ENCODE data around the gene GBGT1.
"Not testable (repeated sequence)": the region's sequence is repeated elsewhere in the genome, so short reads cannot be mapped to it uniquely, and the experiment has no call there.

GBGT1 gene

GRCh38 chr9:133170716-133171115, 7.0 kb upstream of the GBGT1 start:
- no CpG with 5 or more reads among the region's 11 CpGs for WGBS (ENCODE audit: extremely low coverage, insufficient coverage, insufficient read length)
- Histone ChIP-seq H3K18ac (ENCODE audit: low read length) (peak overlapping the region; percentile 50), H4K12ac (ENCODE audit: low read depth, low read length) (no peak overlapping the region), H3K79me1 (ENCODE audit: low read length) (peaks cover 9% of the 10 kb centered on the region), H2BK12ac (ENCODE audit: low read length) (peak overlapping the region; percentile 28), H3K14ac (ENCODE audit: low read length) (peak overlapping the region; percentile 27), H3K23ac (ENCODE audit: low read length) (no peak overlapping the region), H3K9ac (ENCODE audit: low read length) (no peak overlapping the region), H3K4me1 (ENCODE audit: control insufficient read depth in 1 of 2, insufficient read depth in 2 of 2, low read length in 2 of 2) (peaks cover 7 to 17% of the 10 kb centered on the region in 2 experiments), H3K9me3 (ENCODE audit: insufficient read depth, low read depth, low read length) (no peaks in the 10 kb centered on the region), H3K4me2 (ENCODE audit: low read length) (no peak overlapping the region), H2BK5ac (ENCODE audit: low read depth, low read length, poor library complexity) (no peak overlapping the region), H4K91ac (ENCODE audit: low read depth, low read length) (peak overlapping the region; percentile 45), H2AK5ac (ENCODE audit: low read length) (peak overlapping the region; percentile 59), H3K4me3 (ENCODE audit: low read depth, low read length) (no peak overlapping the region), H2AFZ (ENCODE audit: insufficient read depth, low read length, poor library complexity) (no peak overlapping the region), H3K4ac (ENCODE audit: low read depth, low read length) (no peak overlapping the region), H3K36me3 (ENCODE audit: control insufficient read depth in 1 of 2, insufficient read depth in 2 of 2, low read length in 2 of 2) (no peaks in the 10 kb centered on the region), H2BK120ac (ENCODE audit: insufficient read depth, low read length, poor library complexity) (peak overlapping the region; percentile 49), H3K27me3 (ENCODE audit: insufficient read depth, low read length) (no peaks in the 10 kb centered on the region), H3K79me2 (ENCODE audit: control insufficient read depth, insufficient read depth, low read length, poor library complexity) (no peaks in the 10 kb centered on the region), H4K8ac (ENCODE audit: low read depth, low read length) (no peak overlapping the region), H3K27ac (ENCODE audit: low read depth, low read length) (no peak overlapping the region)
- no peak for DNase-seq

- no CpG with 5 or more reads among the region's 12 CpGs for WGBS (ENCODE audit: extremely low coverage, insufficient coverage, insufficient read length)
- H3K9ac ChIP-seq (ENCODE audit: low read length); H2AFZ ChIP-seq (ENCODE audit: insufficient read depth, low read length, poor library complexity); H3K4me2 ChIP-seq (ENCODE audit: low read length); H3K9me3 ChIP-seq (ENCODE audit: insufficient read depth, low read depth, low read length); H2AK5ac ChIP-seq (ENCODE audit: low read length); H3K79me1 ChIP-seq (ENCODE audit: low read length); H3K27me3 ChIP-seq (ENCODE audit: insufficient read depth, low read length); H4K12ac ChIP-seq (ENCODE audit: low read depth, low read length); H3K23ac ChIP-seq (ENCODE audit: low read length); DNase-seq; H3K36me3 ChIP-seq (ENCODE audit: control insufficient read depth in 1 of 2, insufficient read depth in 2 of 2, low read length in 2 of 2); H3K18ac ChIP-seq (ENCODE audit: low read length); H3K4me3 ChIP-seq (ENCODE audit: low read depth, low read length); H3K79me2 ChIP-seq (ENCODE audit: control insufficient read depth, insufficient read depth, low read length, poor library complexity): not testable (repeated sequence)
- Histone ChIP-seq H2BK5ac (ENCODE audit: low read depth, low read length, poor library complexity) (peak overlapping the region; percentile 79), H2BK120ac (ENCODE audit: insufficient read depth, low read length, poor library complexity) (peak overlapping the region; percentile 86), H3K14ac (ENCODE audit: low read length) (peak overlapping the region; percentile 32), H3K4ac (ENCODE audit: low read depth, low read length) (peak overlapping the region; percentile 16), H3K4me1 (ENCODE audit: control insufficient read depth in 1 of 2, insufficient read depth in 2 of 2, low read length in 2 of 2) (peaks cover 8 to 19% of the 10 kb centered on the region in 2 experiments), H2BK12ac (ENCODE audit: low read length) (peak overlapping the region; percentile 37), H3K27ac (ENCODE audit: low read depth, low read length) (peak overlapping the region; percentile 65), H4K91ac (ENCODE audit: low read depth, low read length) (peak overlapping the region; percentile 95), H4K8ac (ENCODE audit: low read depth, low read length) (peak overlapping the region; percentile 9)
Observed at GRCh38 chr9:133169687-133170086, 6.0 kb upstream of the GBGT1 start.

DNA sequence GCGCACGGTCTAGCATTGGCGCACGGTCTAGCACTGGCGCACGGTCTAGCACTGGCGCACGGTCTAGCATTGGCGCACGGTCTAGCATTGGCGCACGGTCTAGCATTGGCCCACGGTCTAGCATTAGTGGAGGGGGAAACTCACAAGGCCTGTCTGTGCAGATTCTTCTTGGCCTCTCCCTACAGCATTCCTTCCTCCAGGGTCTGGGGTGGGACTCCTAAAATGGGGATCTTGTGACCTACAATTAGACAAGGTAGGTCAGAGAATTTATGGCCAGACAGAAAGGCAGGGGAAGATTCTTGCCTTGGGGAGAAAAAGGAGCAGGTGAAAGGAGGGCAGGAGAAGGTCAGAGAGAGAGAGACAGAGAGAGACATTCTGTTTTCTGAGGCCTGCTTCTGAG, 5.4 kb upstream of the GBGT1 start:
- H3K79me2 ChIP-seq (ENCODE audit: control insufficient read depth, insufficient read depth, low read length, poor library complexity) = no peaks in the 10 kb centered on the region
- H3K9me3 ChIP-seq (ENCODE audit: insufficient read depth, low read depth, low read length) = no peaks in the 10 kb centered on the region
- H3K4me1 ChIP-seq (ENCODE audit: control insufficient read depth in 1 of 2, insufficient read depth in 2 of 2, low read length in 2 of 2) = peaks cover 13 to 24% of the 10 kb centered on the region in 2 experiments
- H4K91ac ChIP-seq (ENCODE audit: low read depth, low read length) = peak overlapping the region; percentile 47
- peak overlapping the region; percentile 13 for H2BK120ac ChIP-seq (ENCODE audit: insufficient read depth, low read length, poor library complexity)
- H3K27ac ChIP-seq (ENCODE audit: low read depth, low read length) = peak overlapping the region; percentile 65
- H3K4me3 ChIP-seq (ENCODE audit: low read depth, low read length) = peak overlapping the region; percentile 49
- WGBS (ENCODE audit: extremely low coverage, insufficient coverage, insufficient read length) = no CpG with 5 or more reads among the region's 13 CpGs
- H3K4ac ChIP-seq (ENCODE audit: low read depth, low read length) = no peak overlapping the region
- H3K18ac ChIP-seq (ENCODE audit: low read length) = peak overlapping the region; percentile 6
- H3K14ac ChIP-seq (ENCODE audit: low read length) = peak overlapping the region; percentile 9
- H3K36me3 ChIP-seq (ENCODE audit: control insufficient read depth in 1 of 2, insufficient read depth in 2 of 2, low read length in 2 of 2) = no peaks in the 10 kb centered on the region
- no peak overlapping the region for H2AK5ac ChIP-seq (ENCODE audit: low read length)
- H4K12ac ChIP-seq (ENCODE audit: low read depth, low read length) = no peak overlapping the region
- DNase-seq = peak; percentile 27 to 34
- H3K4me2 ChIP-seq (ENCODE audit: low read length) = peak overlapping the region; percentile 6
- H2BK12ac ChIP-seq (ENCODE audit: low read length) = peak overlapping the region; percentile 0
- no peak overlapping the region for H3K9ac ChIP-seq (ENCODE audit: low read length)
- no peak overlapping the region for H2AFZ ChIP-seq (ENCODE audit: insufficient read depth, low read length, poor library complexity)
- H3K79me1 ChIP-seq (ENCODE audit: low read length) = peaks cover 11% of the 10 kb centered on the region
- H3K27me3 ChIP-seq (ENCODE audit: insufficient read depth, low read length) = no peaks in the 10 kb centered on the region
- H4K8ac ChIP-seq (ENCODE audit: low read depth, low read length) = peak overlapping the region; percentile 7
- H3K23ac ChIP-seq (ENCODE audit: low read length) = no peak overlapping the region
- no peak overlapping the region for H2BK5ac ChIP-seq (ENCODE audit: low read depth, low read length, poor library complexity)

DNA sequence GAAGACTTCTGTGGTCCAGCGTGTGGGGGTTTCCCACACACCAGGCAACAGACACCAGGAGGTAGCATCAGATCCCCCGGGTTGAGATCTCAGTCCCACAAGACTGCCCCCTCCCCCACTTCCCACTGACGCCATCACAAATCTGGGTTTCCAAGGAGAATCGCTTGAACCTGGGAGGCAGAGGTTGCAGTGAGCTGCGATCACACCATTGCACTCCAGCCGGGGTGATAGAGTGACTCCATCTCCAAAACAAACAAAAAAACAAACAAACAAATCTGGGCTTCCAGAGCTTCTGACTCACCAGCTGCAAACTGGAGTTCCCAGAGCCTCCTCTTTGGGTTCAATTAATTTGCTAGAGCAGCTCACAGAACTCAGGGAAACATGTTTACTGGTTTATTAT, 4.7 kb upstream of the GBGT1 start:
- Histone ChIP-seq H2AFZ (ENCODE audit: insufficient read depth, low read length, poor library complexity) (no peak overlapping the region), H4K12ac (ENCODE audit: low read depth, low read length) (no peak overlapping the region), H3K27me3 (ENCODE audit: insufficient read depth, low read length) (no peaks in the 10 kb centered on the region), H3K4me1 (ENCODE audit: control insufficient read depth in 1 of 2, insufficient read depth in 2 of 2, low read length in 2 of 2) (peaks cover 17 to 29% of the 10 kb centered on the region in 2 experiments), H3K79me2 (ENCODE audit: control insufficient read depth, insufficient read depth, low read length, poor library complexity) (peaks cover 2% of the 10 kb centered on the region), H3K79me1 (ENCODE audit: low read length) (peaks cover 17% of the 10 kb centered on the region), H2BK5ac (ENCODE audit: low read depth, low read length, poor library complexity) (no peak overlapping the region), H2AK5ac (ENCODE audit: low read length) (no peak overlapping the region), H3K9ac (ENCODE audit: low read length) (no peak overlapping the region), H3K36me3 (ENCODE audit: control insufficient read depth in 1 of 2, insufficient read depth in 2 of 2, low read length in 2 of 2) (no peaks in the 10 kb centered on the region), H3K4ac (ENCODE audit: low read depth, low read length) (no peak overlapping the region), H3K14ac (ENCODE audit: low read length) (peak overlapping the region; percentile 4), H3K4me3 (ENCODE audit: low read depth, low read length) (no peak overlapping the region), H3K9me3 (ENCODE audit: insufficient read depth, low read depth, low read length) (no peaks in the 10 kb centered on the region), H4K91ac (ENCODE audit: low read depth, low read length) (peak overlapping the region; percentile 47), H2BK120ac (ENCODE audit: insufficient read depth, low read length, poor library complexity) (peak overlapping the region; percentile 14), H3K27ac (ENCODE audit: low read depth, low read length) (peak overlapping the region; percentile 25), H3K23ac (ENCODE audit: low read length) (no peak overlapping the region), H3K18ac (ENCODE audit: low read length) (no peak overlapping the region), H3K4me2 (ENCODE audit: low read length) (no peak overlapping the region), H4K8ac (ENCODE audit: low read depth, low read length) (no peak overlapping the region), H2BK12ac (ENCODE audit: low read length) (no peak overlapping the region)
- no peak for DNase-seq
- no CpG with 5 or more reads among the region's 6 CpGs for WGBS (ENCODE audit: extremely low coverage, insufficient coverage, insufficient read length)

Data from trophoblast cell (in vitro differentiated cells and primary cell).